ENCODE results near the gene CCDC178.

DNA sequence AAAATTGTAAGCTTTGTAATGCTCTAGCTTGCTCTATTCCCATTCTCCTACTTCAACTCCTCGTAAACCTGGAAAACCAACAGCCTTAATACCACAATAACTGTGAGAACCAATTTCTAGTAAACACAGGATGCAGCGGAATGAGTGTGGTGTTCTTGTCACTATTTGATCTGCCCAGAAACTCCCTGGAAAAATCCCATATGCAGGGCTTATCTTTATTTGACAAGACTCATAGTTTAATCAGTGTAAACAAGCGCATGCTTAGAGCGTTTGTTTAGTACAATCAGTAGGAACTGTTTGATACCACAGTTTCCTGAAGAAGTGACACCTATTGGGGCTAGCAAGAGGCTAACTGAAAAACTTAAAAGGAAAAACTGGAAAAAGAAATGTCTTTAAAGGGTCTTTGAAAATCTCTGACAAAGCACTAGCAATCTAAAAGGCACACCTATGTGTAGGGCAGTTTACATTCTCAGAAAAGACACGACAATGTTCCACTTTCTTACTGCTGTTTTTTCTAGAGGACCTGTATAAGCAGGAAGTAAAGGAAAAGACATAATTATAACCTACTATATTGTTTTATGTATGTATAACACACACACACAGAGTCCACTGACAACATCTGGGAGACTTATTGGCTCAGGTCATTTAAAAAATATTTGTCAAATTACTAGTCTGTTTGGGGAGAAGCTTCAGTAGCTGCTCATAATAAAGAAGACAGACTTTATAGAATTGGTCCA, 426.3 kb downstream of the CCDC178 start:
- TF ChIP-seq SIN3A (IDR thresholded peaks at IDR 0.05; ENCODE audit: low read depth), result no peak
- TF ChIP-seq, protein P1, sequence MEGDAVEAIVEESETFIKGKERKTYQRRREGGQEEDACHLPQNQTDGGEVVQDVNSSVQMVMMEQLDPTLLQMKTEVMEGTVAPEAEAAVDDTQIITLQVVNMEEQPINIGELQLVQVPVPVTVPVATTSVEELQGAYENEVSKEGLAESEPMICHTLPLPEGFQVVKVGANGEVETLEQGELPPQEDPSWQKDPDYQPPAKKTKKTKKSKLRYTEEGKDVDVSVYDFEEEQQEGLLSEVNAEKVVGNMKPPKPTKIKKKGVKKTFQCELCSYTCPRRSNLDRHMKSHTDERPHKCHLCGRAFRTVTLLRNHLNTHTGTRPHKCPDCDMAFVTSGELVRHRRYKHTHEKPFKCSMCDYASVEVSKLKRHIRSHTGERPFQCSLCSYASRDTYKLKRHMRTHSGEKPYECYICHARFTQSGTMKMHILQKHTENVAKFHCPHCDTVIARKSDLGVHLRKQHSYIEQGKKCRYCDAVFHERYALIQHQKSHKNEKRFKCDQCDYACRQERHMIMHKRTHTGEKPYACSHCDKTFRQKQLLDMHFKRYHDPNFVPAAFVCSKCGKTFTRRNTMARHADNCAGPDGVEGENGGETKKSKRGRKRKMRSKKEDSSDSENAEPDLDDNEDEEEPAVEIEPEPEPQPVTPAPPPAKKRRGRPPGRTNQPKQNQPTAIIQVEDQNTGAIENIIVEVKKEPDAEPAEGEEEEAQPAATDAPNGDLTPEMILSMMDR (IDR thresholded peaks at IDR 0.05 in 2 of 3, conservative IDR thresholded peaks at IDR 0.05 in 1 of 3; ENCODE audit: borderline replicate concordance in 1 of 3, insufficient read depth in 1 of 3, low read depth in 2 of 3, low read length in 2 of 3), result no peak

Measured in HCT116 (cell line).